H1 (cell line): ENCODE data around the gene MEF2B. TPM values are rescaled to one million over a fixed set of nuclear protein-coding genes. Genes with fewer than 3 reads are reported as not detected.
A peak's percentile ranks its signal among the peaks of the same experiment; 100 is the strongest.

ENCODE experiments used
- CTCF ChIA-PET: fragments of 300-600 bp; sonication (Branson Sonifier 250); formaldehyde crosslinking; loops from one replicate; lab custom pipeline; 2021; ENCODE audit not compliant: partially characterized antibody; lab: Charles Lee
- POLR2A ChIA-PET: fragments of 300-600 bp; sonication (Branson Sonifier 250); formaldehyde crosslinking; loops from one replicate; lab custom pipeline; 2021; ENCODE audit warnings: inconsistent platforms; ENCODE audit not compliant: partially characterized antibody; lab: Charles Lee
- DNase-seq, 2 experiments: peaks; one replicate each; pipeline versions ENCODE4 v3.0.0 to v3.0.0-alpha.2; 2010 to 2022; ENCODE audit warnings: low spot score in 2 of 2, low read depth in 1 of 2, mixed read lengths in 1 of 2
- FAIRE-seq: peaks from 2 replicates; lab custom pipeline; 2011; peaks lifted over from hg19 to GRCh38; lab: Jason Lieb, UNC
- H2AFZ ChIP-seq: 2 replicates; pipeline ENCODE4 v1.8.1; 2012; ENCODE audit warnings: low read length, inconsistent platforms
- H2AK5ac ChIP-seq: 2 replicates; pipeline ENCODE4 v1.6.1; 2013; ENCODE audit warnings: low read depth, low read length
- H2BK120ac ChIP-seq: replicated peaks from 2 replicates; pipeline ENCODE3; 2013; ENCODE audit warnings: low read depth, low read length, inconsistent platforms
- H2BK12ac ChIP-seq: 2 replicates; pipeline ENCODE4 v1.6.1; 2013; ENCODE audit warnings: low read depth, low read length
- H2BK15ac ChIP-seq: 2 replicates; pipeline ENCODE4 v1.6.1; 2013; ENCODE audit warnings: low read length
- H2BK20ac ChIP-seq: 2 replicates; pipeline ENCODE4 v1.6.1; 2013; ENCODE audit warnings: low read length
- H2BK5ac ChIP-seq: 2 replicates; pipeline ENCODE4 v1.6.1; 2013; ENCODE audit warnings: low read depth, low read length
- H3K14ac ChIP-seq: 2 replicates; pipeline ENCODE4 v1.6.1; 2013; ENCODE audit warnings: inconsistent platforms; ENCODE audit not compliant: insufficient read length
- H3K18ac ChIP-seq: 2 replicates; pipeline ENCODE4 v1.6.1; 2013; ENCODE audit warnings: low read length; ENCODE audit errors: extremely low read depth
- H3K23ac ChIP-seq: 2 replicates; pipeline ENCODE4 v1.6.1; 2013; ENCODE audit warnings: inconsistent platforms; ENCODE audit not compliant: insufficient read length
- H3K23me2 ChIP-seq: 2 replicates; pipeline ENCODE4 v1.6.1; 2013; ENCODE audit warnings: low read depth, low read length
- H3K27ac ChIP-seq: 2 replicates; pipeline ENCODE4 v1.6.1; 2011; ENCODE audit warnings: low read depth, low read length, inconsistent platforms
- H3K27me3 ChIP-seq, 4 experiments: replicated peaks in 1 of 4; 1 replicate in 1 of 4; 2 replicates in 3 of 4; pipeline versions ENCODE4 v1.6.1 to v1.8.1; 2011 to 2013; ENCODE audit warnings: low read length in 3 of 4, mild to moderate bottlenecking in 3 of 4, inconsistent platforms in 2 of 4, mixed read lengths in 2 of 4, moderate library complexity in 1 of 4; ENCODE audit not compliant: control insufficient read depth in 3 of 4, insufficient read depth in 3 of 4; ENCODE audit errors: extremely low read depth in 1 of 4
- H3K36me3 ChIP-seq, 4 experiments: 2 replicates each; pipeline versions ENCODE4 v1.6.1 to v1.8.1; 2011 to 2013; ENCODE audit warnings: mild to moderate bottlenecking in 4 of 4, low read length in 3 of 4, moderate library complexity in 2 of 4, control low read depth in 1 of 4, inconsistent platforms in 1 of 4; ENCODE audit not compliant: insufficient read depth in 4 of 4, control insufficient read depth in 2 of 4
- H3K4ac ChIP-seq: replicated peaks from 2 replicates; pipeline ENCODE3; 2013; ENCODE audit warnings: low read length, low read depth, mixed read lengths, inconsistent platforms; ENCODE audit not compliant: insufficient read length
- H3K4me1 ChIP-seq, 4 experiments: replicated peaks in 1 of 4; 1 replicate in 1 of 4; 2 replicates in 3 of 4; pipeline versions ENCODE4 v1.6.1 to v1.8.1; 2011 to 2013; ENCODE audit warnings: low read length in 3 of 4, inconsistent platforms in 2 of 4, mixed read lengths in 1 of 4; ENCODE audit not compliant: insufficient read depth in 4 of 4, control insufficient read depth in 3 of 4
- H3K4me2 ChIP-seq, 2 experiments: 2 replicates each; pipeline versions ENCODE4 v1.6.1 to v1.8.1; 2011 to 2013; ENCODE audit warnings: low read depth in 2 of 2, low read length in 2 of 2, control low read depth in 1 of 2, inconsistent platforms in 1 of 2, mild to moderate bottlenecking in 1 of 2; ENCODE audit not compliant: insufficient read depth in 1 of 2
- H3K4me3 ChIP-seq, 4 experiments: fragments of 200-600, 300-600 bp in 1 of 4; sonication (generic), shearing (Covaris generic), sonication (Bioruptor Twin) in 1 of 4; 2 replicates each; pipeline versions ENCODE4 v1.5.1 to v1.8.1; 2011 to 2016; ENCODE audit warnings: low read length in 4 of 4, low read depth in 3 of 4, control low read depth in 2 of 4, inconsistent platforms in 2 of 4, mild to moderate bottlenecking in 2 of 4, mixed read lengths in 1 of 4, moderate library complexity in 1 of 4; ENCODE audit not compliant: insufficient read depth in 2 of 4; ENCODE audit errors: extremely low read depth in 1 of 4
- H3K56ac ChIP-seq: replicated peaks from 2 replicates; pipeline ENCODE3; 2013; ENCODE audit warnings: low read depth, mild to moderate bottlenecking, mixed read lengths, low read length, inconsistent platforms; ENCODE audit not compliant: insufficient read length
- H3K79me1 ChIP-seq: 2 replicates; pipeline ENCODE4 v1.6.1; 2013; ENCODE audit warnings: low read depth, low read length, control low read depth
- H3K79me2 ChIP-seq, 2 experiments: 2 replicates each; pipeline versions ENCODE4 v1.6.1 to v1.8.1; 2012 to 2013; ENCODE audit warnings: low read length in 2 of 2, mild to moderate bottlenecking in 2 of 2, inconsistent platforms in 1 of 2; ENCODE audit not compliant: insufficient read depth in 2 of 2, control insufficient read depth in 1 of 2
- H3K9ac ChIP-seq, 4 experiments: replicated peaks in 1 of 4; 1 replicate in 1 of 4; 2 replicates in 3 of 4; pipeline versions ENCODE4 v1.6.1 to v1.8.1; 2011 to 2013; ENCODE audit warnings: low read depth in 3 of 4, low read length in 3 of 4, control low read depth in 2 of 4, mild to moderate bottlenecking in 2 of 4, moderate library complexity in 2 of 4, inconsistent platforms in 1 of 4; ENCODE audit errors: extremely low read depth in 1 of 4
- H3K9me3 ChIP-seq, 2 experiments: 2 replicates each; pipeline versions ENCODE4 v1.6.1 to v1.8.1; 2012 to 2013; ENCODE audit warnings: mild to moderate bottlenecking in 2 of 2, moderate library complexity in 2 of 2, control low read depth in 1 of 2, inconsistent platforms in 1 of 2, low read depth in 1 of 2, low read length in 1 of 2, mixed read lengths in 1 of 2; ENCODE audit not compliant: insufficient read depth in 2 of 2
- H4K20me1 ChIP-seq, 2 experiments: replicated peaks in 1 of 2; 2 replicates each; pipeline versions ENCODE3 to v1.8.1; 2011 to 2013; ENCODE audit warnings: inconsistent platforms in 2 of 2, low read length in 2 of 2, mild to moderate bottlenecking in 1 of 2; ENCODE audit not compliant: insufficient read depth in 2 of 2, control insufficient read depth in 1 of 2
- H4K5ac ChIP-seq: 2 replicates; pipeline ENCODE4 v1.6.1; 2013; ENCODE audit warnings: low read length, low read depth, mixed read lengths, inconsistent platforms; ENCODE audit not compliant: insufficient read length
- H4K8ac ChIP-seq: 2 replicates; pipeline ENCODE4 v1.8.0; 2013; ENCODE audit warnings: mild to moderate bottlenecking, moderate library complexity, low read length, inconsistent platforms; ENCODE audit not compliant: insufficient read depth; ENCODE audit errors: extremely low read depth
- H4K91ac ChIP-seq: replicated peaks from 2 replicates; pipeline ENCODE3; 2013; ENCODE audit warnings: low read length, mixed read lengths, inconsistent platforms; ENCODE audit not compliant: insufficient read length
- CBX8 ChIP-seq: fragments of 300-800, 300-1000 bp; sonication (generic); IDR thresholded peaks from 2 replicates; pipeline ENCODE4 v1.7.1; 2016; ENCODE audit warnings: low read depth, low read length, borderline replicate concordance
- EGR1 ChIP-seq: IDR thresholded peaks from 2 replicates; pipeline ENCODE4 v1.6.1; 2011; ENCODE audit warnings: low read depth, low read length, borderline replicate concordance
- FOSL1 ChIP-seq: IDR thresholded peaks from 2 replicates; pipeline ENCODE4 v1.6.1; 2011; ENCODE audit warnings: mild to moderate bottlenecking, low read depth, low read length, moderate library complexity; ENCODE audit not compliant: insufficient read depth
- JUND ChIP-seq: IDR thresholded peaks from 2 replicates; pipeline ENCODE4 v1.6.1; 2011; ENCODE audit warnings: mild to moderate bottlenecking, improper control_type of control experiment, low read length
- KDM4A ChIP-seq: IDR thresholded peaks from one replicate; pipeline ENCODE4 v1.7.1; 2012; ENCODE audit warnings: low read depth, mild to moderate bottlenecking, moderate library complexity, low read length, inconsistent platforms; ENCODE audit not compliant: severe bottlenecking
- KDM5A ChIP-seq: fragments of 200-600 bp; IDR thresholded peaks from 2 replicates; pipeline ENCODE4 v1.7.1; 2012; ENCODE audit warnings: mild to moderate bottlenecking, low read length, inconsistent platforms, mixed read lengths
- POU5F1 ChIP-seq: IDR thresholded peaks from 2 replicates; pipeline ENCODE4 v1.6.1; 2011; ENCODE audit warnings: low read depth, mild to moderate bottlenecking, low read length, moderate library complexity
- RXRA ChIP-seq: IDR thresholded peaks from 2 replicates; pipeline ENCODE4 v1.6.1; 2011; ENCODE audit warnings: low read depth, mild to moderate bottlenecking, low read length, moderate library complexity; ENCODE audit not compliant: insufficient read depth
- SP2 ChIP-seq: IDR thresholded peaks from 2 replicates; pipeline ENCODE4 v1.6.1; 2012; ENCODE audit warnings: mild to moderate bottlenecking, low read length, inconsistent platforms
- WGBS, 2 experiments: shearing (Covaris generic) in 1 of 2; methylation state at CpG; one replicate each; pipeline versions ENCODE4 v1.1.6 to v1.1.7; 2013 to 2015; ENCODE audit warnings: low lambda C conversion rate in 2 of 2, mixed read lengths in 2 of 2, inconsistent platforms in 1 of 2, low coverage in 1 of 2, missing lambda C conversion rate in 1 of 2; ENCODE audit not compliant: insufficient replicate concordance in 2 of 2, insufficient coverage in 1 of 2, insufficient read length in 1 of 2; ENCODE audit errors: extremely low coverage in 1 of 2, missing lambda C conversion rate in 1 of 2; 5-methylcytosine and 5-hydroxymethylcytosine counted together
- polyA plus RNA-seq, 7 experiments: library from polyadenylated mRNA; depleted of rRNA in 3 of 7; stranded (reverse) in 5 of 7; unstranded in 2 of 7; fragments of >200 nt in 5 of 7; fragments of 200-250 nt in 2 of 7; gene quantifications; 1 replicate in 5 of 7; 2 replicates in 1 of 7; 4 replicates in 1 of 7; pipeline versions ENCODE4 v1.2.1 to v1.2.3, GENCODE V29; 2011 to 2013; ENCODE audit warnings: missing spikeins in 2 of 7, mixed read lengths in 2 of 7
- total RNA-seq: library from RNA; stranded (reverse); fragmentation: NEBNext Ultra II Directional; extraction: Animal tissue kit (Norgen Biotek cat#: 25700); gene quantifications from 2 replicates; pipeline ENCODE4 v1.2.1, GENCODE V29; 2021
- TF ChIP-seq, protein P1 (sequence below): IDR thresholded peaks from 2 replicates; pipeline ENCODE4 v1.6.1; 2012; ENCODE audit warnings: inconsistent platforms

The MEF2B gene
- total and polyA plus RNA-seq, 2 of the 8 experiments (the other 6 are each of a cell fraction or from before 2014, with no cell fraction given) = 2.8 to 3.7 TPM

DNA sequence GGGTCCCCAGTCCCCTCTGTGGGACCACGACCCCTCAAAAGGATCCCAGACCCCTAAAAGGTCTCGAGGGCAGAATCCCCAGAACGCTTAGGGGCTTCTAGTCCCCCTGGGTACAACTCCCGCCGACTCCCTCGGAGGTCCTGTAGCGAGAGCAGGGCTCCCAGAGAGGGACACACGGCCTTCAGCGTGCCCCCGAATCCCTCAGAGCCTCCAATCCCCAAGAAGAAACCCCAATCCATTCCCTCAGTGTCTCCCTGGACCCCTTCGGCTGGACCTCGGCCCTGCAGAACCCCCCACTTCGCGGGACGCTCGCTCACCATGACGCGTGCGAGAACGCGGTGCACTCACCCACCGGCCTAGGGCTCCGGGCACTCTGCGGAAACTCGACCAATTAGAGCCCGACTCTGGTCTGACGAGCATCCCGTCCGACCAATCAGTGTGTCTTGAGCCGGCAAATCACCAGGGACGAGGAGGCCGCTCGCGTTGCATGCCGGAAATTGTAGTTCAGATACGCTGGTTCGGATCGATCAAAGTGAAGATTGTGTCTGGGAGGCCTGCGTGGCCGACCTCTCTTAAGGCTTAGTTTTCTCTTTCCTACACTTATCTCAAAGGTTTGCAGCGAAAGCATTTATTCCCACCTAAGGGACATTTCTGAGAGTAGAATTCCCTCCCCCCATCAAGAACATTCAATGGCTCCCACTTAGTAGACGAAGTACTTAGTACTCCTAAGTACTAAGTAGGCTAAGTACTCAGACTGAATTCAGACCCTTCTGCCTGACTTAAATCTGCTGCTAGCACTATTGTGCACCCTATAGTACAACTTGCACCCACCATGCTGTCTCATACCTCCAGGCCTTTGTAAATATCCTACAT is 31.7 kb downstream of the MEF2B start, which contains the start of gene TMEM161A:
Gene TMEM161A, minus strand, starts transcription at position 370 of the 873 bp plus-strand sequence. Its CDS starts 50 bp downstream, at position 320.
- FAIRE-seq = peak; percentile 72
- H2AFZ ChIP-seq = no peak within 1 kb of the TSS
- H2BK20ac ChIP-seq = no peak within 1 kb of the TSS
- H3K4me2 ChIP-seq = peak within 1 kb of the TSS; percentile 57 to 77
- H2BK15ac ChIP-seq = no peak within 1 kb of the TSS
- H3K79me2 ChIP-seq = 0 out of 4 replicates have a peak, but pooled peaks cover 0 to 4% of the 10 kb centered on the region in 2 experiments
- peak within 1 kb of the TSS; percentile 82; the same call in 1 of the 2 replicates for H4K8ac ChIP-seq
- H2BK5ac ChIP-seq = no peak within 1 kb of the TSS
- no peaks in the 10 kb centered on the region for H3K36me3 ChIP-seq
- H2AK5ac ChIP-seq = no peak within 1 kb of the TSS
- H3K4me3 ChIP-seq = peak within 1 kb of the TSS; percentile 67 to 96 (median 72)
- H3K18ac ChIP-seq = peak within 1 kb of the TSS; percentile 79; the same call in 1 of the 2 replicates
- H3K27me3 ChIP-seq = peaks cover 0 to 3% (median 0%) of the 10 kb centered on the region in 4 experiments; a peak in 4 of 7 replicates
- no peaks in the 10 kb centered on the region for H3K9me3 ChIP-seq
- CTCF ChIA-PET = interaction anchor here (0.8 to 6.2 kb wide), 10 partner anchors 10 to 115 kb away, joined by 3 to 46 read pairs (median 4); no protein-coding TSS in a partner anchor
- peak; percentile 88 to 98 for DNase-seq
- peaks cover 0 to 14% (median 10%) of the 10 kb centered on the region in 4 experiments; a peak in 6 of 7 replicates for H3K4me1 ChIP-seq
- POLR2A ChIA-PET = interaction anchor here (0.7 to 1.5 kb wide), 3 partner anchors 23 to 69 kb away, joined by 3 to 5 read pairs (median 4); no protein-coding TSS in a partner anchor
- no peak within 1 kb of the TSS for H4K91ac ChIP-seq
- no peak within 1 kb of the TSS for H3K14ac ChIP-seq
- WGBS, 2 experiments = 6% methylated on average over 42 of the region's 42 CpGs; no CpG with 5 or more reads in 1 of the 2 experiments
- H4K20me1 ChIP-seq = peaks cover 2 to 7% of the 10 kb centered on the region in 2 experiments
- peak within 1 kb of the TSS; percentile 65 for H4K5ac ChIP-seq
- H3K9ac ChIP-seq = peak within 1 kb of the TSS; percentile 37 to 78 (median 66); a peak in 6 of 7 replicates
- H3K23ac ChIP-seq = no peak within 1 kb of the TSS
- no peak within 1 kb of the TSS for H3K27ac ChIP-seq
- H3K23me2 ChIP-seq = peaks cover 3% of the 10 kb centered on the region; the same call in 1 of the 2 replicates
- H3K79me1 ChIP-seq = peaks cover 5% of the 10 kb centered on the region; the same call in 1 of the 2 replicates
- H2BK120ac ChIP-seq = no peak within 1 kb of the TSS
- no peak within 1 kb of the TSS for H2BK12ac ChIP-seq
- peak within 1 kb of the TSS; percentile 26 for H3K56ac ChIP-seq
- H3K4ac ChIP-seq = peak within 1 kb of the TSS; percentile 19
- TF ChIP-seq, protein P1, sequence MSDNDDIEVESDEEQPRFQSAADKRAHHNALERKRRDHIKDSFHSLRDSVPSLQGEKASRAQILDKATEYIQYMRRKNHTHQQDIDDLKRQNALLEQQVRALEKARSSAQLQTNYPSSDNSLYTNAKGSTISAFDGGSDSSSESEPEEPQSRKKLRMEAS = peak; percentile 67
- TF ChIP-seq KDM4A (peak; percentile 85), RXRA (no peak), CBX8 (no peak), SP2 (peak; percentile 81), JUND (no peak), FOSL1 (no peak), EGR1 (no peak), POU5F1 (no peak), KDM5A (no peak)
